Mammary epithelial cell (primary cell): ENCODE results near the gene USE1.

Source experiments
- CTCF ChIP-seq, 2 donors: IDR thresholded peaks in 1 of 2; conservative IDR thresholded peaks in 1 of 2; 2 replicates each; pipeline ENCODE4 v1.5.1; 2011 to 2012; ENCODE audit warnings: inconsistent platforms in 2 of 2, low read length in 2 of 2, mild to moderate bottlenecking in 2 of 2, control low read depth in 1 of 2, low read depth in 1 of 2; ENCODE audit not compliant: insufficient read depth in 1 of 2; ENCODE audit errors: extremely low read depth in 1 of 2
- EZH2 ChIP-seq: IDR thresholded peaks from 2 replicates; pipeline ENCODE4 v1.6.1; 2012; ENCODE audit warnings: low read length, inconsistent platforms, borderline replicate concordance

- TF ChIP-seq CTCF (conservative IDR thresholded peaks at IDR 0.05 in 1 of 2, IDR thresholded peaks at IDR 0.05 in 1 of 2; ENCODE audit: extremely low read depth in 1 of 2, insufficient read depth in 1 of 2, low read depth in 1 of 2, low read length in 2 of 2) (no peak), EZH2 (no peak)
These were observed 3.4 kb upstream of the USE1 start for GRCh38 chr19:17211547-17212446.
